HepG2 (cell line): ENCODE data around the gene CHAF1A. TPM values are rescaled to one million over a fixed set of nuclear protein-coding genes. Genes with fewer than 3 reads are reported as not detected.
A peak's percentile ranks its signal among the peaks of the same experiment; 100 is the strongest.

ENCODE experiments used
- BATF2 ChIP-seq: sonication (generic); formaldehyde crosslinking; IDR thresholded peaks from 2 replicates; pipeline ENCODE4 v1.8.0; 2022; ENCODE audit warnings: mild to moderate bottlenecking, missing genetic modification reagents, moderate library complexity
- HMGXB4 ChIP-seq, 2 experiments: sonication (generic) in 1 of 2; formaldehyde crosslinking in 1 of 2; IDR thresholded peaks; 2 replicates each; pipeline versions ENCODE4 v1.4.0 to v1.6.1; 2018 to 2020; ENCODE audit warnings: missing genetic modification reagents in 2 of 2, borderline replicate concordance in 1 of 2, low read depth in 1 of 2, mild to moderate bottlenecking in 1 of 2, missing biosample characterization in 1 of 2
- KDM2A ChIP-seq: sonication (generic); formaldehyde crosslinking; IDR thresholded peaks from 2 replicates; pipeline ENCODE4 v1.4.0; 2020; ENCODE audit warnings: low read depth, missing genetic modification reagents, borderline replicate concordance
- NPAS2 ChIP-seq: sonication (generic); formaldehyde crosslinking; IDR thresholded peaks from 2 replicates; pipeline ENCODE4 v1.8.0; 2022; ENCODE audit warnings: mild to moderate bottlenecking, missing genetic modification reagents, borderline replicate concordance
- PHF8 ChIP-seq: sonication (generic); formaldehyde crosslinking; IDR thresholded peaks from 2 replicates; pipeline ENCODE4 v1.5.0; 2020; ENCODE audit warnings: missing genetic modification reagents
- ZBTB21 ChIP-seq: sonication (generic); formaldehyde crosslinking; IDR thresholded peaks from 2 replicates; pipeline ENCODE4 v1.4.0; 2020; ENCODE audit warnings: missing genetic modification reagents
- ZFP36L1 ChIP-seq: sonication (generic); formaldehyde crosslinking; IDR thresholded peaks from 2 replicates; pipeline ENCODE4 v1.8.0; 2022; ENCODE audit warnings: mild to moderate bottlenecking, missing genetic modification reagents, moderate library complexity
- ZNF263 ChIP-seq: sonication (generic); formaldehyde crosslinking; IDR thresholded peaks from 2 replicates; pipeline ENCODE4 v1.4.0; 2020; ENCODE audit warnings: missing genetic modification reagents
- ZNF383 ChIP-seq: sonication (generic); formaldehyde crosslinking; IDR thresholded peaks from 2 replicates; pipeline ENCODE4 v1.4.0; 2020; ENCODE audit warnings: missing genetic modification reagents, mild to moderate bottlenecking, borderline replicate concordance
- ZNF614 ChIP-seq: IDR thresholded peaks from 2 replicates; pipeline ENCODE4 v1.6.1; 2018; ENCODE audit warnings: missing biosample characterization, missing genetic modification reagents, inconsistent platforms, borderline replicate concordance
- polyA plus RNA-seq, 8 experiments: library from polyadenylated mRNA; depleted of rRNA in 3 of 8; stranded (reverse) in 7 of 8; unstranded in 1 of 8; fragments of >200 nt; fragmentation: Illumina TruSeq in 4 of 8; extraction: Trizol in 4 of 8; gene quantifications; 2 replicates each; pipeline versions ENCODE4 v1.2.1 to v1.2.3, GENCODE V29; 2011 to 2016; ENCODE audit warnings: low read depth in 4 of 8, missing spikeins in 1 of 8, mixed read lengths in 1 of 8; ENCODE audit not compliant: insufficient read depth in 1 of 8
- total RNA-seq, 5 experiments: library from RNA; depleted of rRNA; stranded (reverse); fragments of >200 nt; fragmentation: Illumina TruSeq; extraction: Trizol; gene quantifications; 2 replicates each; pipeline ENCODE4 v1.2.3, GENCODE V29; 2016; ENCODE audit warnings: low read depth in 1 of 5
- TF ChIP-seq, protein P1 (sequence below): sonication (generic); formaldehyde crosslinking; IDR thresholded peaks from 2 replicates; pipeline ENCODE4 v1.4.0; 2020; ENCODE audit warnings: missing genetic modification reagents
- TF ChIP-seq, protein P2 (sequence below): sonication (generic); formaldehyde crosslinking; IDR thresholded peaks from 2 replicates; pipeline ENCODE4 v1.4.0; 2020; ENCODE audit warnings: missing genetic modification reagents, borderline replicate concordance
- TF ChIP-seq, protein P3 (sequence below): sonication (generic); formaldehyde crosslinking; conservative IDR thresholded peaks from 2 replicates; pipeline ENCODE4 v1.4.0; 2020; ENCODE audit warnings: missing genetic modification reagents

The CHAF1A gene
- total and polyA plus RNA-seq, 2 of the 13 experiments (the other 11 are each of a cell fraction or from before 2014, with no cell fraction given), result 11.0 to 34.8 TPM

GRCh38 chr19:4391306-4391693, 11.1 kb upstream of the CHAF1A start (continued):
- TF ChIP-seq ZNF614 (CRISPR knock-in tag) (no peak), ZNF383 (CRISPR knock-in tag) (0 out of 2 replicates have a peak, but pooled peaks have one; percentile 19), ZNF263 (CRISPR knock-in tag) (no peak), ZFP36L1 (CRISPR knock-in tag) (no peak), ZBTB21 (CRISPR knock-in tag) (no peak), PHF8 (no peak), BATF2 (CRISPR knock-in tag) (no peak), NPAS2 (CRISPR knock-in tag) (no peak), KDM2A (CRISPR knock-in tag) (no peak), HMGXB4 (CRISPR knock-in tag; IDR thresholded peaks at IDR 0.05; ENCODE audit: borderline replicate concordance in 1 of 2, low read depth in 1 of 2) (peak in 1 of 2 experiments; percentile 30; a peak in 1 of 4 replicates)
- TF ChIP-seq, protein P1, sequence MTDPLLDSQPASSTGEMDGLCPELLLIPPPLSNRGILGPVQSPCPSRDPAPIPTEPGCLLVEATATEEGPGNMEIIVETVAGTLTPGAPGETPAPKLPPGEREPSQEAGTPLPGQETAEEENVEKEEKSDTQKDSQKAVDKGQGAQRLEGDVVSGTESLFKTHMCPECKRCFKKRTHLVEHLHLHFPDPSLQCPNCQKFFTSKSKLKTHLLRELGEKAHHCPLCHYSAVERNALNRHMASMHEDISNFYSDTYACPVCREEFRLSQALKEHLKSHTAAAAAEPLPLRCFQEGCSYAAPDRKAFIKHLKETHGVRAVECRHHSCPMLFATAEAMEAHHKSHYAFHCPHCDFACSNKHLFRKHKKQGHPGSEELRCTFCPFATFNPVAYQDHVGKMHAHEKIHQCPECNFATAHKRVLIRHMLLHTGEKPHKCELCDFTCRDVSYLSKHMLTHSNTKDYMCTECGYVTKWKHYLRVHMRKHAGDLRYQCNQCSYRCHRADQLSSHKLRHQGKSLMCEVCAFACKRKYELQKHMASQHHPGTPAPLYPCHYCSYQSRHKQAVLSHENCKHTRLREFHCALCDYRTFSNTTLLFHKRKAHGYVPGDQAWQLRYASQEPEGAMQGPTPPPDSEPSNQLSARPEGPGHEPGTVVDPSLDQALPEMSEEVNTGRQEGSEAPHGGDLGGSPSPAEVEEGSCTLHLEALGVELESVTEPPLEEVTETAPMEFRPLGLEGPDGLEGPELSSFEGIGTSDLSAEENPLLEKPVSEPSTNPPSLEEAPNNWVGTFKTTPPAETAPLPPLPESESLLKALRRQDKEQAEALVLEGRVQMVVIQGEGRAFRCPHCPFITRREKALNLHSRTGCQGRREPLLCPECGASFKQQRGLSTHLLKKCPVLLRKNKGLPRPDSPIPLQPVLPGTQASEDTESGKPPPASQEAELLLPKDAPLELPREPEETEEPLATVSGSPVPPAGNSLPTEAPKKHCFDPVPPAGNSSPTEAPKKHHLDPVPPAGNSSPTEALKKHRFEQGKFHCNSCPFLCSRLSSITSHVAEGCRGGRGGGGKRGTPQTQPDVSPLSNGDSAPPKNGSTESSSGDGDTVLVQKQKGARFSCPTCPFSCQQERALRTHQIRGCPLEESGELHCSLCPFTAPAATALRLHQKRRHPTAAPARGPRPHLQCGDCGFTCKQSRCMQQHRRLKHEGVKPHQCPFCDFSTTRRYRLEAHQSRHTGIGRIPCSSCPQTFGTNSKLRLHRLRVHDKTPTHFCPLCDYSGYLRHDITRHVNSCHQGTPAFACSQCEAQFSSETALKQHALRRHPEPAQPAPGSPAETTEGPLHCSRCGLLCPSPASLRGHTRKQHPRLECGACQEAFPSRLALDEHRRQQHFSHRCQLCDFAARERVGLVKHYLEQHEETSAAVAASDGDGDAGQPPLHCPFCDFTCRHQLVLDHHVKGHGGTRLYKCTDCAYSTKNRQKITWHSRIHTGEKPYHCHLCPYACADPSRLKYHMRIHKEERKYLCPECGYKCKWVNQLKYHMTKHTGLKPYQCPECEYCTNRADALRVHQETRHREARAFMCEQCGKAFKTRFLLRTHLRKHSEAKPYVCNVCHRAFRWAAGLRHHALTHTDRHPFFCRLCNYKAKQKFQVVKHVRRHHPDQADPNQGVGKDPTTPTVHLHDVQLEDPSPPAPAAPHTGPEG, result 0 out of 2 replicates have a peak, but pooled peaks have one; percentile 6
- TF ChIP-seq, protein P2, sequence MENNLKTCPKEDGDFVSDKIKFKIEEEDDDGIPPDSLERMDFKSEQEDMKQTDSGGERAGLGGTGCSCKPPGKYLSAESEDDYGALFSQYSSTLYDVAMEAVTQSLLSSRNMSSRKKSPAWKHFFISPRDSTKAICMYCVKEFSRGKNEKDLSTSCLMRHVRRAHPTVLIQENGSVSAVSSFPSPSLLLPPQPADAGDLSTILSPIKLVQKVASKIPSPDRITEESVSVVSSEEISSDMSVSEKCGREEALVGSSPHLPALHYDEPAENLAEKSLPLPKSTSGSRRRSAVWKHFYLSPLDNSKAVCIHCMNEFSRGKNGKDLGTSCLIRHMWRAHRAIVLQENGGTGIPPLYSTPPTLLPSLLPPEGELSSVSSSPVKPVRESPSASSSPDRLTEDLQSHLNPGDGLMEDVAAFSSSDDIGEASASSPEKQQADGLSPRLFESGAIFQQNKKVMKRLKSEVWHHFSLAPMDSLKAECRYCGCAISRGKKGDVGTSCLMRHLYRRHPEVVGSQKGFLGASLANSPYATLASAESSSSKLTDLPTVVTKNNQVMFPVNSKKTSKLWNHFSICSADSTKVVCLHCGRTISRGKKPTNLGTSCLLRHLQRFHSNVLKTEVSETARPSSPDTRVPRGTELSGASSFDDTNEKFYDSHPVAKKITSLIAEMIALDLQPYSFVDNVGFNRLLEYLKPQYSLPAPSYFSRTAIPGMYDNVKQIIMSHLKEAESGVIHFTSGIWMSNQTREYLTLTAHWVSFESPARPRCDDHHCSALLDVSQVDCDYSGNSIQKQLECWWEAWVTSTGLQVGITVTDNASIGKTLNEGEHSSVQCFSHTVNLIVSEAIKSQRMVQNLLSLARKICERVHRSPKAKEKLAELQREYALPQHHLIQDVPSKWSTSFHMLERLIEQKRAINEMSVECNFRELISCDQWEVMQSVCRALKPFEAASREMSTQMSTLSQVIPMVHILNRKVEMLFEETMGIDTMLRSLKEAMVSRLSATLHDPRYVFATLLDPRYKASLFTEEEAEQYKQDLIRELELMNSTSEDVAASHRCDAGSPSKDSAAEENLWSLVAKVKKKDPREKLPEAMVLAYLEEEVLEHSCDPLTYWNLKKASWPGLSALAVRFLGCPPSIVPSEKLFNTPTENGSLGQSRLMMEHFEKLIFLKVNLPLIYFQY (CRISPR knock-in tag), result no peak
- TF ChIP-seq, protein P3, sequence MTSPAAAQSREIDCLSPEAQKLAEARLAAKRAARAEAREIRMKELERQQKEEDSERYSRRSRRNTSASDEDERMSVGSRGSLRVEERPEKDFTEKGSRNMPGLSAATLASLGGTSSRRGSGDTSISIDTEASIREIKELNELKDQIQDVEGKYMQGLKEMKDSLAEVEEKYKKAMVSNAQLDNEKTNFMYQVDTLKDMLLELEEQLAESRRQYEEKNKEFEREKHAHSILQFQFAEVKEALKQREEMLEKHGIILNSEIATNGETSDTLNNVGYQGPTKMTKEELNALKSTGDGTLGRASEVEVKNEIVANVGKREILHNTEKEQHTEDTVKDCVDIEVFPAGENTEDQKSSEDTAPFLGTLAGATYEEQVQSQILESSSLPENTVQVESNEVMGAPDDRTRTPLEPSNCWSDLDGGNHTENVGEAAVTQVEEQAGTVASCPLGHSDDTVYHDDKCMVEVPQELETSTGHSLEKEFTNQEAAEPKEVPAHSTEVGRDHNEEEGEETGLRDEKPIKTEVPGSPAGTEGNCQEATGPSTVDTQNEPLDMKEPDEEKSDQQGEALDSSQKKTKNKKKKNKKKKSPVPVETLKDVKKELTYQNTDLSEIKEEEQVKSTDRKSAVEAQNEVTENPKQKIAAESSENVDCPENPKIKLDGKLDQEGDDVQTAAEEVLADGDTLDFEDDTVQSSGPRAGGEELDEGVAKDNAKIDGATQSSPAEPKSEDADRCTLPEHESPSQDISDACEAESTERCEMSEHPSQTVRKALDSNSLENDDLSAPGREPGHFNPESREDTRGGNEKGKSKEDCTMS (CRISPR knock-in tag), result no peak
